ENCODE results near the gene UNC119B.

The UNC119B gene

GRCh38 chr12:120718055-120718454 lies 7.8 kb downstream of the UNC119B start:
- H3K9ac ChIP-seq (ENCODE audit: low read depth in 1 of 2, low read length in 2 of 2) = no peak overlapping the region
- peaks cover 28 to 35% of the 10 kb centered on the region in 2 donors for H3K4me1 ChIP-seq (ENCODE audit: control insufficient read depth in 2 of 2, insufficient read depth in 2 of 2, low read length in 2 of 2)
- H3K4me3 ChIP-seq (ENCODE audit: low read length in 2 of 2) = no peak overlapping the region
- H3K27me3 ChIP-seq (ENCODE audit: control insufficient read depth in 2 of 2, insufficient read depth in 2 of 2, low read length in 2 of 2) = no peaks in the 10 kb centered on the region
- H3K27ac ChIP-seq (ENCODE audit: low read depth in 2 of 2, low read length in 2 of 2) = peak overlapping the region; percentile 69 to 78
- no peaks in the 10 kb centered on the region for H3K9me3 ChIP-seq (ENCODE audit: control insufficient read depth in 2 of 2, low read length in 2 of 2)
- peaks cover 61 to 71% of the 10 kb centered on the region in 2 donors for H3K36me3 ChIP-seq (ENCODE audit: control insufficient read depth in 2 of 2, insufficient read depth in 2 of 2, low read length in 2 of 2)

- H3K36me3 ChIP-seq (ENCODE audit: control insufficient read depth in 2 of 2, insufficient read depth in 2 of 2, low read length in 2 of 2) = peaks cover 58 to 66% of the 10 kb centered on the region in 2 donors
- H3K9me3 ChIP-seq (ENCODE audit: control insufficient read depth in 2 of 2, low read length in 2 of 2) = no peaks in the 10 kb centered on the region
- H3K27me3 ChIP-seq (ENCODE audit: control insufficient read depth in 2 of 2, insufficient read depth in 2 of 2, low read length in 2 of 2) = no peaks in the 10 kb centered on the region
- H3K4me1 ChIP-seq (ENCODE audit: control insufficient read depth in 2 of 2, insufficient read depth in 2 of 2, low read length in 2 of 2) = peaks cover 28 to 35% of the 10 kb centered on the region in 2 donors
- peak overlapping the region in 1 of 2 donors; percentile 7 for H3K9ac ChIP-seq (ENCODE audit: low read depth in 1 of 2, low read length in 2 of 2)
- H3K4me3 ChIP-seq (ENCODE audit: low read length in 2 of 2) = peak overlapping the region in 1 of 2 donors; percentile 51
- H3K27ac ChIP-seq (ENCODE audit: low read depth in 2 of 2, low read length in 2 of 2) = peak overlapping the region; percentile 71 to 78
Measured at GRCh38 chr12:120719072-120719471, 8.8 kb downstream of the UNC119B start.

- Histone ChIP-seq H3K4me1 (ENCODE audit: control insufficient read depth in 2 of 2, insufficient read depth in 2 of 2, low read length in 2 of 2) (peaks cover 28 to 35% of the 10 kb centered on the region in 2 donors), H3K4me3 (ENCODE audit: low read length in 2 of 2) (peak overlapping the region in 1 of 2 donors; percentile 51), H3K27me3 (ENCODE audit: control insufficient read depth in 2 of 2, insufficient read depth in 2 of 2, low read length in 2 of 2) (no peaks in the 10 kb centered on the region), H3K9me3 (ENCODE audit: control insufficient read depth in 2 of 2, low read length in 2 of 2) (no peaks in the 10 kb centered on the region), H3K36me3 (ENCODE audit: control insufficient read depth in 2 of 2, insufficient read depth in 2 of 2, low read length in 2 of 2) (peaks cover 54 to 65% of the 10 kb centered on the region in 2 donors), H3K27ac (ENCODE audit: low read depth in 2 of 2, low read length in 2 of 2) (peak overlapping the region; percentile 71 to 78), H3K9ac (ENCODE audit: low read depth in 1 of 2, low read length in 2 of 2) (peak overlapping the region in 1 of 2 donors; percentile 7)
Measured at GRCh38 chr12:120719496-120720233, 9.4 kb downstream of the UNC119B start.

- Histone ChIP-seq H3K27ac (ENCODE audit: low read depth in 2 of 2, low read length in 2 of 2) (peak overlapping the region; percentile 71 to 78), H3K4me3 (ENCODE audit: low read length in 2 of 2) (no peak overlapping the region), H3K36me3 (ENCODE audit: control insufficient read depth in 2 of 2, insufficient read depth in 2 of 2, low read length in 2 of 2) (peaks cover 50 to 60% of the 10 kb centered on the region in 2 donors), H3K4me1 (ENCODE audit: control insufficient read depth in 2 of 2, insufficient read depth in 2 of 2, low read length in 2 of 2) (peaks cover 34 to 42% of the 10 kb centered on the region in 2 donors), H3K27me3 (ENCODE audit: control insufficient read depth in 2 of 2, insufficient read depth in 2 of 2, low read length in 2 of 2) (no peaks in the 10 kb centered on the region), H3K9ac (ENCODE audit: low read depth in 1 of 2, low read length in 2 of 2) (no peak overlapping the region), H3K9me3 (ENCODE audit: control insufficient read depth in 2 of 2, low read length in 2 of 2) (no peaks in the 10 kb centered on the region)
Measured at GRCh38 chr12:120720234-120720986, 10.2 kb downstream of the UNC119B start.

GRCh38 chr12:120720987-120721801 lies 10.9 kb downstream of the UNC119B start:
- H3K27ac ChIP-seq (ENCODE audit: low read depth in 2 of 2, low read length in 2 of 2) = no peak overlapping the region
- H3K4me1 ChIP-seq (ENCODE audit: control insufficient read depth in 2 of 2, insufficient read depth in 2 of 2, low read length in 2 of 2) = peaks cover 32 to 39% of the 10 kb centered on the region in 2 donors
- H3K36me3 ChIP-seq (ENCODE audit: control insufficient read depth in 2 of 2, insufficient read depth in 2 of 2, low read length in 2 of 2) = peaks cover 48 to 55% of the 10 kb centered on the region in 2 donors
- no peak overlapping the region for H3K9ac ChIP-seq (ENCODE audit: low read depth in 1 of 2, low read length in 2 of 2)
- H3K4me3 ChIP-seq (ENCODE audit: low read length in 2 of 2) = no peak overlapping the region
- no peaks in the 10 kb centered on the region for H3K9me3 ChIP-seq (ENCODE audit: control insufficient read depth in 2 of 2, low read length in 2 of 2)
- no peaks in the 10 kb centered on the region for H3K27me3 ChIP-seq (ENCODE audit: control insufficient read depth in 2 of 2, insufficient read depth in 2 of 2, low read length in 2 of 2)

GRCh38 chr12:120721866-120722265 lies 11.6 kb downstream of the UNC119B start:
- H3K9ac ChIP-seq (ENCODE audit: low read depth in 1 of 2, low read length in 2 of 2) = no peak overlapping the region
- no peak overlapping the region for H3K27ac ChIP-seq (ENCODE audit: low read depth in 2 of 2, low read length in 2 of 2)
- H3K4me1 ChIP-seq (ENCODE audit: control insufficient read depth in 2 of 2, insufficient read depth in 2 of 2, low read length in 2 of 2) = peaks cover 33 to 37% of the 10 kb centered on the region in 2 donors
- H3K4me3 ChIP-seq (ENCODE audit: low read length in 2 of 2) = no peak overlapping the region
- no peaks in the 10 kb centered on the region for H3K9me3 ChIP-seq (ENCODE audit: control insufficient read depth in 2 of 2, low read length in 2 of 2)
- H3K27me3 ChIP-seq (ENCODE audit: control insufficient read depth in 2 of 2, insufficient read depth in 2 of 2, low read length in 2 of 2) = no peaks in the 10 kb centered on the region
- peaks cover 42 to 49% of the 10 kb centered on the region in 2 donors for H3K36me3 ChIP-seq (ENCODE audit: control insufficient read depth in 2 of 2, insufficient read depth in 2 of 2, low read length in 2 of 2)

GRCh38 chr12:120722784-120723183 lies 12.5 kb downstream of the UNC119B start:
- Histone ChIP-seq H3K4me3 (ENCODE audit: low read length in 2 of 2) (no peak overlapping the region), H3K9ac (ENCODE audit: low read depth in 1 of 2, low read length in 2 of 2) (no peak overlapping the region), H3K27ac (ENCODE audit: low read depth in 2 of 2, low read length in 2 of 2) (no peak overlapping the region), H3K4me1 (ENCODE audit: control insufficient read depth in 2 of 2, insufficient read depth in 2 of 2, low read length in 2 of 2) (peaks cover 35 to 41% of the 10 kb centered on the region in 2 donors), H3K27me3 (ENCODE audit: control insufficient read depth in 2 of 2, insufficient read depth in 2 of 2, low read length in 2 of 2) (no peaks in the 10 kb centered on the region), H3K9me3 (ENCODE audit: control insufficient read depth in 2 of 2, low read length in 2 of 2) (no peaks in the 10 kb centered on the region), H3K36me3 (ENCODE audit: control insufficient read depth in 2 of 2, insufficient read depth in 2 of 2, low read length in 2 of 2) (peaks cover 42 to 50% of the 10 kb centered on the region in 2 donors)

- Histone ChIP-seq H3K4me3 (ENCODE audit: low read length in 2 of 2) (peak overlapping the region in 1 of 2 donors; percentile 84), H3K27ac (ENCODE audit: low read depth in 2 of 2, low read length in 2 of 2) (no peak overlapping the region), H3K36me3 (ENCODE audit: control insufficient read depth in 2 of 2, insufficient read depth in 2 of 2, low read length in 2 of 2) (peaks cover 36 to 47% of the 10 kb centered on the region in 2 donors), H3K4me1 (ENCODE audit: control insufficient read depth in 2 of 2, insufficient read depth in 2 of 2, low read length in 2 of 2) (peaks cover 24 to 30% of the 10 kb centered on the region in 2 donors), H3K27me3 (ENCODE audit: control insufficient read depth in 2 of 2, insufficient read depth in 2 of 2, low read length in 2 of 2) (no peaks in the 10 kb centered on the region), H3K9ac (ENCODE audit: low read depth in 1 of 2, low read length in 2 of 2) (no peak overlapping the region), H3K9me3 (ENCODE audit: control insufficient read depth in 2 of 2, low read length in 2 of 2) (no peaks in the 10 kb centered on the region)
Measured at GRCh38 chr12:120724720-120725119, 14.5 kb downstream of the UNC119B start.

- H3K27ac ChIP-seq (ENCODE audit: low read depth in 2 of 2, low read length in 2 of 2) = peak overlapping the region; percentile 58 to 82
- H3K4me1 ChIP-seq (ENCODE audit: control insufficient read depth in 2 of 2, insufficient read depth in 2 of 2, low read length in 2 of 2) = peaks cover 20 to 25% of the 10 kb centered on the region in 2 donors
- no peaks in the 10 kb centered on the region for H3K9me3 ChIP-seq (ENCODE audit: control insufficient read depth in 2 of 2, low read length in 2 of 2)
- H3K27me3 ChIP-seq (ENCODE audit: control insufficient read depth in 2 of 2, insufficient read depth in 2 of 2, low read length in 2 of 2) = no peaks in the 10 kb centered on the region
- H3K9ac ChIP-seq (ENCODE audit: low read depth in 1 of 2, low read length in 2 of 2) = peak overlapping the region; percentile 68 to 85
- H3K36me3 ChIP-seq (ENCODE audit: control insufficient read depth in 2 of 2, insufficient read depth in 2 of 2, low read length in 2 of 2) = peaks cover 32 to 46% of the 10 kb centered on the region in 2 donors
- H3K4me3 ChIP-seq (ENCODE audit: low read length in 2 of 2) = peak overlapping the region; percentile 74 to 84
Measured at GRCh38 chr12:120725151-120725658, 14.9 kb downstream of the UNC119B start.

Measured in mucosa of rectum (tissue), 2 donors.